GM19372 (cell line): ENCODE data around the gene CDC25A.
"Not testable (repeated sequence)": the region's sequence is repeated elsewhere in the genome, so short reads cannot be mapped to it uniquely, and the experiment has no call there.

Experiments
- ATAC-seq: cut with Tn5 transposase; IDR thresholded peaks from one replicate; pipeline ENCODE4 v1.9.1; 2021; ENCODE audit warnings: mild to moderate bottlenecking, low read depth, moderate library complexity; ENCODE audit not compliant: unreplicated experiment

CDC25A gene

GRCh38 chr3:48188266-48189201 is at the start of gene CDC25A:
CDC25A (minus strand) TSS chr3:48188417; CDS start chr3:48187947, 470 bp downstream.
- peak; percentile 93 for ATAC-seq

- no peak for ATAC-seq
These were observed 48.3 kb upstream of the CDC25A start for GRCh38 chr3:48236531-48236930.

GRCh38 chr3:48233542-48233941 is 45.3 kb upstream of the CDC25A start:
- no peak for ATAC-seq

- ATAC-seq = no peak
These were observed 44.5 kb upstream of the CDC25A start for GRCh38 chr3:48232734-48233133.

- no peak for ATAC-seq
These were observed 44.0 kb upstream of the CDC25A start for GRCh38 chr3:48232232-48232631.

GRCh38 chr3:48226939-48227338 is 38.7 kb upstream of the CDC25A start:
- no peak for ATAC-seq

GRCh38 chr3:48225587-48225986 is 37.4 kb upstream of the CDC25A start:
- ATAC-seq = no peak

- ATAC-seq = no peak
These were observed 34.6 kb upstream of the CDC25A start, which contains the start of gene CAMP for GRCh38 chr3:48222616-48223513. CAMP (plus strand) TSS chr3:48223495; CDS start chr3:48223512, 17 bp downstream.

- no peak for ATAC-seq
These were observed 32.5 kb upstream of the CDC25A start for GRCh38 chr3:48220746-48221145.

GRCh38 chr3:48219543-48219942 is 31.3 kb upstream of the CDC25A start:
- ATAC-seq = no peak

- no peak for ATAC-seq
These were observed 30.3 kb upstream of the CDC25A start for GRCh38 chr3:48218537-48218936.

- no peak for ATAC-seq
These were observed 29.2 kb upstream of the CDC25A start for GRCh38 chr3:48217449-48217848.

GRCh38 chr3:48215876-48216275 is 27.7 kb upstream of the CDC25A start:
- ATAC-seq = no peak

- no peak for ATAC-seq
These were observed 27.2 kb upstream of the CDC25A start for GRCh38 chr3:48215466-48215865.

- no peak for ATAC-seq
These were observed 26.8 kb upstream of the CDC25A start for GRCh38 chr3:48215019-48215418.

- no peak for ATAC-seq
These were observed 26.0 kb upstream of the CDC25A start for GRCh38 chr3:48214225-48214624.

- ATAC-seq = not testable (repeated sequence)
These were observed 23.6 kb upstream of the CDC25A start for GRCh38 chr3:48211776-48212175.

GRCh38 chr3:48210534-48210933 is 22.3 kb upstream of the CDC25A start:
- ATAC-seq = not testable (repeated sequence)

GRCh38 chr3:48209445-48209844 is 21.2 kb upstream of the CDC25A start:
- ATAC-seq = no peak

GRCh38 chr3:48208076-48208475 is 19.9 kb upstream of the CDC25A start:
- no peak for ATAC-seq

- ATAC-seq = no peak
These were observed 14.4 kb upstream of the CDC25A start for GRCh38 chr3:48202632-48203031.
